Kidney (tissue), 14 donors: ENCODE data around the gene MFRP. TPM values are rescaled to one million over a fixed set of nuclear protein-coding genes. Genes with fewer than 3 reads are reported as not detected.

Experiments
- DNase-seq, 5 donors: peaks; one replicate each; pipeline ENCODE4 v3.0.0-alpha.2; 2013 to 2020
- FAIRE-seq: peaks from 2 replicates; lab custom pipeline; 2012; peaks lifted over from hg19 to GRCh38; lab: Jason Lieb, UNC
- H3K27ac ChIP-seq, 2 donors: one replicate each; pipeline ENCODE4 v1.7.0; 2013; ENCODE audit warnings: low read depth in 2 of 2, low read length in 2 of 2, inconsistent platforms in 1 of 2
- H3K27me3 ChIP-seq: one replicate; pipeline ENCODE4 v1.7.1; 2013; ENCODE audit warnings: low read length, inconsistent platforms; ENCODE audit not compliant: control insufficient read depth, insufficient read depth
- H3K36me3 ChIP-seq, 3 donors: one replicate each; pipeline versions ENCODE4 v1.7.0 to v1.7.1; 2013; ENCODE audit warnings: low read length in 3 of 3, control low read depth in 1 of 3, inconsistent platforms in 1 of 3; ENCODE audit not compliant: insufficient read depth in 3 of 3, control insufficient read depth in 2 of 3
- H3K4me1 ChIP-seq, 3 donors: one replicate each; pipeline versions ENCODE4 v1.7.0 to v1.7.1; 2013; ENCODE audit warnings: low read length in 3 of 3, inconsistent platforms in 1 of 3, low read depth in 1 of 3; ENCODE audit not compliant: control insufficient read depth in 2 of 3, insufficient read depth in 2 of 3
- H3K4me3 ChIP-seq, 3 donors: one replicate each; pipeline versions ENCODE4 v1.7.0 to v1.8.1; 2013; ENCODE audit warnings: low read length in 3 of 3, control low read depth in 1 of 3, inconsistent platforms in 1 of 3
- H3K9ac ChIP-seq, 3 donors: one replicate each; pipeline versions ENCODE4 v1.7.0 to v1.7.1; 2013; ENCODE audit warnings: low read length in 3 of 3, control low read depth in 1 of 3, inconsistent platforms in 1 of 3
- H3K9me3 ChIP-seq, 3 donors: one replicate each; pipeline versions ENCODE4 v1.7.0 to v1.7.1; 2013; ENCODE audit warnings: low read length in 3 of 3, control low read depth in 1 of 3, inconsistent platforms in 1 of 3; ENCODE audit not compliant: control insufficient read depth in 2 of 3, insufficient read depth in 1 of 3
- intact Hi-C: fragments of 100-400 bp; cut with DNase I; formaldehyde crosslinking; loops from one replicate; pipeline ENCODE4 v1.11.1; 2022
- polyA plus RNA-seq: library from polyadenylated mRNA; stranded (reverse); fragments of 350-450 nt; fragmentation: Illumina TruSeq; extraction: RNeasy Lipid Tissue Mini Kit (QIAGEN cat#74804); gene quantifications from one replicate; pipeline ENCODE4 v1.2.3, GENCODE V29; 2014; ENCODE audit warnings: low read depth, low replicate concordance; ENCODE audit not compliant: insufficient read depth
- total RNA-seq: library from RNA; stranded (reverse); fragmentation: NEBNext Ultra II Directional; extraction: Animal tissue kit (Norgen Biotek cat#: 25700); gene quantifications from one replicate; pipeline ENCODE4 v1.2.1, GENCODE V29; 2021
- TF ChIP-seq, protein P1 (sequence below): IDR thresholded peaks from 3 replicates; pipeline ENCODE4 v1.5.1; 2012; ENCODE audit warnings: mild to moderate bottlenecking, moderate library complexity, borderline replicate concordance; ENCODE audit not compliant: insufficient read depth; ENCODE audit errors: extremely low read depth
- donor health status: control.
- donor health status: control.
- donor health status: control.
- donor health status: control.
- donor health status: control.
- donor health status: DM: yes; HTN: yes; CAD: no.
- donor health status: Normal renal cell carcinoma (clear cell type).

MFRP gene
- total and polyA plus RNA-seq, 2 donors from 2014 or later: not detected

DNA sequence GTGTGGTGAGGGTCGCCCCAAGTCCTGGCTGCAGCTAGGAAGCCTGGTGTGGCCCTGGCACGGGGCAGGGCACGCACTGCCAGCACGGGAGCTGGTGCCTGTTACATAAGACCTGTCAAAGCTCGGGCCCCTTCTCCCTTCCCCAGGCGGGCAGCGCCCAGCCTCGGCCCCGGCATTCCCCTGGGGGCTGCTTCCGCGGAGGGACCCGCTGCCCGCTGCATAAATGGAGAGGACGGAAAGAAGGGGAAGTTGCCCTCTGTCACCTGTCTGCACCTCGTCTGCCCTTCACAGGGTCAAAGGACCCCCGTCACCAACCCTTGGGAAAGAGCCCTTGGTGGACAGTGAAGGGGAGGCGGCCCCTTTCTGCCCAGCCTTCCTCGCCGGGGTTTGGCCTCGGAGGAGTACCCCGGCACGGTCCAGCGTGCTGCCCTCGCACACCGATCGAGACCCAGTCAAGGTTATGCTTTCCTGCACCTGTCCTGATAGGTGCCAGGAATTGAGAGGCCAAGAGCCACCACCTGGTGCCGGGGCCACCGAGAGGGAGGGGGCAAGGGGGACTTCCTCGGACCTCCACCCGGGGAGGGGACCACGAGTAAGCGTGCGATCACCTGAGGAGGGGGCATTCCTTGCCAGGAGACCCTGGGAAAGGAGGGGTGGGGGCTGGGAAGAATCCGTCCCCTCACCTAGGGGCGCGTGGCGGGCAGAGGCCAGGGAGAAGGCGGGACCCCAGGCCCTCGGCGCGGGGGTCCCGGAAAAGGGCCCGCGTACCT lies 16.8 kb upstream of the MFRP start:
- no peaks in the 10 kb centered on the region for H3K9me3 ChIP-seq
- H3K4me1 ChIP-seq: peaks cover 7 to 53% (median 30%) of the 10 kb centered on the region in 3 donors
- intact Hi-C loops: no loop called here
- TF ChIP-seq, protein P1, sequence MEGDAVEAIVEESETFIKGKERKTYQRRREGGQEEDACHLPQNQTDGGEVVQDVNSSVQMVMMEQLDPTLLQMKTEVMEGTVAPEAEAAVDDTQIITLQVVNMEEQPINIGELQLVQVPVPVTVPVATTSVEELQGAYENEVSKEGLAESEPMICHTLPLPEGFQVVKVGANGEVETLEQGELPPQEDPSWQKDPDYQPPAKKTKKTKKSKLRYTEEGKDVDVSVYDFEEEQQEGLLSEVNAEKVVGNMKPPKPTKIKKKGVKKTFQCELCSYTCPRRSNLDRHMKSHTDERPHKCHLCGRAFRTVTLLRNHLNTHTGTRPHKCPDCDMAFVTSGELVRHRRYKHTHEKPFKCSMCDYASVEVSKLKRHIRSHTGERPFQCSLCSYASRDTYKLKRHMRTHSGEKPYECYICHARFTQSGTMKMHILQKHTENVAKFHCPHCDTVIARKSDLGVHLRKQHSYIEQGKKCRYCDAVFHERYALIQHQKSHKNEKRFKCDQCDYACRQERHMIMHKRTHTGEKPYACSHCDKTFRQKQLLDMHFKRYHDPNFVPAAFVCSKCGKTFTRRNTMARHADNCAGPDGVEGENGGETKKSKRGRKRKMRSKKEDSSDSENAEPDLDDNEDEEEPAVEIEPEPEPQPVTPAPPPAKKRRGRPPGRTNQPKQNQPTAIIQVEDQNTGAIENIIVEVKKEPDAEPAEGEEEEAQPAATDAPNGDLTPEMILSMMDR: no peak
- peaks cover 0 to 25% (median 15%) of the 10 kb centered on the region in 3 donors for H3K36me3 ChIP-seq
- FAIRE-seq (no peak), DNase-seq (peak in 2 of 5 donors; percentile 68 to 76)
- H3K27me3 ChIP-seq: no peaks in the 10 kb centered on the region
- peak overlapping the region; percentile 93 to 95 for H3K27ac ChIP-seq
- H3K9ac ChIP-seq: peak overlapping the region in 2 of 3 donors; percentile 6 to 92
- H3K4me3 ChIP-seq: peak overlapping the region in 2 of 3 donors; percentile 81 to 87

DNA sequence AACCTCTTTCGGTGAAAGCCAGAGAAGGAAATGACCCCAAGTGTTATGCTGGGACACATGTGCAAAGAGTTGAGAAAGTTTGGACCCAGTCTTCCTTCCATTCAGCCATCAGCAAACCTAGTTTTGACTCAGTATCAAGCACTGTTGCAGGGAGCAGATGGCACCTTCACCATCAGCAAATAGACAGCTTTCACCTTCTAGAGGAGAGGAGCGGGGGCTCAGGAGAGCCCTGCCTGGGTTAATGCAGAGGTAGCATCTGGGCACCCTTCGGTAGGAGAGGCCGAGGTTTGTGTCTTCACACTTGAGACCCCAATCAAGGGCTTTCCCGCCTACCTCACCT lies 16.2 kb upstream of the MFRP start:
- peak overlapping the region in 2 of 3 donors; percentile 6 to 92 for H3K9ac ChIP-seq
- peak overlapping the region; percentile 93 to 95 for H3K27ac ChIP-seq
- no peaks in the 10 kb centered on the region for H3K9me3 ChIP-seq
- peak in 1 of 5 donors; percentile 6 for DNase-seq
- peaks cover 0 to 28% (median 19%) of the 10 kb centered on the region in 3 donors for H3K36me3 ChIP-seq
- TF ChIP-seq, protein P1: no peak
- intact Hi-C loops: no loop called here
- no peak for FAIRE-seq
- peak overlapping the region in 2 of 3 donors; percentile 81 to 87 for H3K4me3 ChIP-seq
- peaks cover 3 to 48% (median 26%) of the 10 kb centered on the region in 3 donors for H3K4me1 ChIP-seq
- H3K27me3 ChIP-seq: no peaks in the 10 kb centered on the region

DNA sequence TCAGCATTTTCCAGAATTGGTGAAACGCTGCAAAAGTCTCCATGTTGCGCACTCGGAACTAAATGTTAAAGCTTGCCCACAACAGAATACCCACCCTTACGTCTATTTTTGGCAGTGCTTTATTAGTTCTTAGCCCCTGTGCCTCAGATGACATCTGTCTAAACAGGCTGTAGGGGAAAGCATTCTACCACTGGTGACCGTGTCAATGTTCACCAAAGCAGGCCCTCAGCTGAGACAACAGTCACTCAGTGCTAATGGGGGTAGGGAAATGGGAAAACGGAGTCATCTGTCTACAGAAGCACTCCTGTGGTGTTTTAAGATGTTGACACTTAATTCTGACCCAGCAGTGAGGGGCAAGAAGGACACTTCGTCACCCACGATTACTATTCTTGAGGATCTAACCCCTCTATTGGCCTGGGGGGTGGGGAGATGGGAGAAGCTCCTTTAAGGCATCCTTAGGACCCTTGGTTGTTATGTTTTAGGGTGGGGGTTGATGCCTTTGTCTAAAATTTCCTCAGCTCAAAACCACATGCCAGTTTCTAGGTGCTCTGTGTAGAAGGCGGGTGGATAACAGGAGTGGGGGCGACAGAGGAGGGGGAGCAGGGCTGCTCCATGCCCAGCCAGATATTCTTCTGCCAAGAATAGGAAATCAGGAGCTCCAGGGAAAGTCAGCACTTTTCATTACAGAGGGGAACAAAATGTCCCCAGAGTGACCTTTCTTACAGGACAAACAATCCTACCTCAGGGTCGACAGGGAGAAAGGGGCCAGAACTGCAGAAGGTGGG lies 15.6 kb upstream of the MFRP start:
- H3K9ac ChIP-seq: peak overlapping the region in 2 of 3 donors; percentile 6 to 92
- FAIRE-seq (no peak), DNase-seq (peak in 1 of 5 donors; percentile 5)
- peak overlapping the region; percentile 93 to 95 for H3K27ac ChIP-seq
- intact Hi-C loops: no loop called here
- H3K4me3 ChIP-seq: peak overlapping the region in 2 of 3 donors; percentile 81 to 87
- no peaks in the 10 kb centered on the region for H3K27me3 ChIP-seq
- no peaks in the 10 kb centered on the region for H3K9me3 ChIP-seq
- H3K36me3 ChIP-seq: peaks cover 0 to 33% (median 19%) of the 10 kb centered on the region in 3 donors
- TF ChIP-seq, protein P1: no peak
- H3K4me1 ChIP-seq: peaks cover 0 to 45% (median 23%) of the 10 kb centered on the region in 3 donors
